NCI-H2196 (cell line): ENCODE measurements around the gene MDGA2.

ENCODE experiments used
- DNase-seq: peaks from one replicate; lab custom pipeline; 2025; ENCODE audit not compliant: unreplicated experiment; lab: John Stamatoyannopoulos, UW

The MDGA2 gene

DNA sequence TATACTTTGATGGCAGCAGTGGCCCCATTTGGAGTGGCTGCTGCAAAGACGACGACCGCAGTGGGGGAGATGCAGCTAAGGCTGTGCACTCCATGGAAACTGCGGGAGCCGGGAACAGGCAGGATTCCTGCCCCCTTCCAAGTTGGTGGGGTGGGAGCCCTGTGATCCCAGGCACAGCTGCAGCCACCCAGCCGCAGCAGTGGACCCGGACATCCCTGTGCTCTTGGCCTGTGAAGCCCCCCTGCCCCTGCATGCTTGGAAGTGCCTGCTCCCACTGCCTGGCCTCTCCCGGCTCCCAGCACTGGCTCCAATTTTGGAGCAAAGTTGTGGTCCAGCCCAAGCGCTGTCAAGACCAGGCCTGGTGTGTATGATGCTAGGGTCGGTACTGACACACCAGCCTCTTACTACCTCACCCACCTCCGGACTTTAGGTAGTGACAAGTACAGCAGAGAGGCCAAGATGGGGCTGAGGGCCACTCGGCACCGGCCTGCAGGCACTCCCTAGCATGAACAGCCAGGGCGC lies 521.1 kb downstream of the MDGA2 start:
- DNase-seq = no peak

DNA sequence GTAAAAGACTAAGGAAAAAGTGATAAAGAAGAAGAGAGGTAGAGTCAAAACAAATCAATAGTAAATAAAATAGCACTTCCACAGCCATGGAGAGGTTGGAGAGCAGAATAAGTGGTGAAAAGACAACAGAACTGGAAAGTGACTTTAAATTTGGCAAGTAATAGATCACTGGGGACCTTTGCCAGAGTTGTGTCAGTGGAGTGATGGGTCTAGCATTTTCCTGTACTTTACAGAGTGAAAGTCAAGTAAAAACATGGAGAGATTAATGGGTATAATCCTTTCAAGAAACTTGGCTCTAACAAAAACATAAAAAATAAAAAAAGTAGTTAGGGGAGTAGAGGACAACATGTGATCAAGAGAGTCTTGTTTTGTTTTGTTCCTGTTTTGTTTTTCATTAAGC lies 521.7 kb downstream of the MDGA2 start:
- no peak for DNase-seq

GRCh38 chr14:47150267-47150666 lies 525.1 kb downstream of the MDGA2 start:
- DNase-seq = no peak

- no peak for DNase-seq
Observed at GRCh38 chr14:47149326-47149725, 526.1 kb downstream of the MDGA2 start.

- no peak for DNase-seq
Observed at GRCh38 chr14:47148686-47149085, 526.7 kb downstream of the MDGA2 start.

- DNase-seq = no peak
Observed at GRCh38 chr14:47120645-47121044, 554.8 kb downstream of the MDGA2 start.

GRCh38 chr14:47103771-47104170 lies 571.6 kb downstream of the MDGA2 start:
- DNase-seq = no peak

GRCh38 chr14:47102472-47102871 lies 572.9 kb downstream of the MDGA2 start:
- DNase-seq = no peak

DNA sequence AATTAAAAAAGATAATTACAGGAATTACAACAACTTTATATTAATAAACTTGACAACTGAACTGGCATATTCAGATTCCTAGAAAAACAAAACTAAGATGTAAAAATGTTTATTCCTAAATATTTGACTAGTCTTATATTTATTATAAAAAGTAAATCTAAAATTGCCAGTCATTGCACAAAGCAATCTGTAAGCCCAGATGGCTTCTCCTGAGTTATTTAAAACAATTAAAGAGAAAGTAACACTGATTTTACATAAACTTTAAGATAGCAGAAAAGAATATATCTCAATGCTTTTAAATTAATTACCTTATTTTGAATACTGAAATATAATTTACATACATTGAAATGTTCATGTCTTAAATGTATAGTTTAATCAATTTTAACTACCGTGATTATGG lies 589.7 kb downstream of the MDGA2 start:
- no peak for DNase-seq

- DNase-seq = no peak
Observed at GRCh38 chr14:47065326-47065725, 610.1 kb downstream of the MDGA2 start.

- no peak for DNase-seq
Observed at GRCh38 chr14:47060050-47060449, 615.4 kb downstream of the MDGA2 start.

- DNase-seq = no peak
Observed at GRCh38 chr14:47057364-47057763, 618.0 kb downstream of the MDGA2 start.

GRCh38 chr14:47044841-47045240 lies 630.6 kb downstream of the MDGA2 start:
- DNase-seq = no peak

DNA sequence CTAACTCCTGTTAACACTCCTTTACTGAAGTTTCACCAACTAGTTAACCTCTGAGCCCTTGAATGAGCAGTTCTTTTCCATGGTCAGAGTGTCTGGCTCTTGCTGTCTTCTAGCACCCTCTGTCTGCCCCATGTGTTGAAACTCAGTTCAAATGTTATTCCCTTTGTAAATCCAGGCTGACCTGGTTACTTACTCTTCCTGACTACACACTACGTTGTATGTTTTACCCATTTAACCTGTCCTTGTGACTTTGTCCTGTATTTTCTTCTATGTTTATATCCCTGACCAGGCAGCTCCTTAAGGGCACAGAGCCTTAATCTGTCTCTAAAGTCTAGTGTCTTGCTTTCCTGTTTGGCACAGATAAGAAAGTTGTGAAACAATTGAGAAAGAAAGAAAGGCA lies 634.9 kb downstream of the MDGA2 start:
- DNase-seq = no peak

DNA sequence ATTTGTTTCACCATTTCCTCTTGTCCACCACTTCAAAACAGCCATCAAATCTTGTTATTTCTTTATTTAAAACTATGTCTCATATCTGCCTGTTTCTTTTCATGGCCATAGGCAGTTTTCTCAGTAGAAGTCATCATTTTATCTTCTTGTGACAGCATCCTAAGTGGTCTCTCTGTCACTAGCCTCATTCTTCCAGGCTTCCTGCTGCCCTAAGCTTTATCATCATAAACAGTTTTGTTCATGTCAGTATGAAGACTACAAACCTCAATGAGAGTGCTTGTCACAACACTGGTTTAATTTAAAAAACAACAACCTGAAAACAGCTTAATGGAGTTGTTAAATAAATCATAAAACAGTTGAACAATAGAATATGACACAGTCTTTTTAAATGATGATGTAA lies 636.1 kb downstream of the MDGA2 start:
- no peak for DNase-seq

GRCh38 chr14:47022721-47023120 lies 652.7 kb downstream of the MDGA2 start:
- DNase-seq = no peak

- no peak for DNase-seq
Observed at GRCh38 chr14:47020500-47020899, 654.9 kb downstream of the MDGA2 start.

- DNase-seq = no peak
Observed at GRCh38 chr14:47012533-47013280, 662.7 kb downstream of the MDGA2 start.

GRCh38 chr14:47009615-47010014 lies 665.8 kb downstream of the MDGA2 start:
- DNase-seq = no peak

DNA sequence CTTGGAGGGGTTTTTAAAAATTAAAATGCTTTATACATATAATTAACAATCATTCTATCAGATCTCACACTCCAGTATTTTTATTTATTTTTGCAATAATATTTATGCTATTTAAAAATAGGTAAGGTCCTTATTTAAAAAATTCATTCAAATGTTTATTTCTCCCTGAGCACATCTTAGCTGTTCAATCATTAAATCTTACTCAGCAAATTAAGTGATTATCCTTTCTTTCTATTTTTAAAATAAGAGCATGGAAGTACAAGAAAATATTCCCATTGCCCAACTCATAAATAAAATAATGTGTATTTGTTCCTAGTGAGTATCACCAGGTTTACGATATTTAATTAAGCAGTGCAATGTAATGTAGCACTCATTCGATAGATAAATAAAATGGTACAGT lies 666.7 kb downstream of the MDGA2 start:
- no peak for DNase-seq

DNA sequence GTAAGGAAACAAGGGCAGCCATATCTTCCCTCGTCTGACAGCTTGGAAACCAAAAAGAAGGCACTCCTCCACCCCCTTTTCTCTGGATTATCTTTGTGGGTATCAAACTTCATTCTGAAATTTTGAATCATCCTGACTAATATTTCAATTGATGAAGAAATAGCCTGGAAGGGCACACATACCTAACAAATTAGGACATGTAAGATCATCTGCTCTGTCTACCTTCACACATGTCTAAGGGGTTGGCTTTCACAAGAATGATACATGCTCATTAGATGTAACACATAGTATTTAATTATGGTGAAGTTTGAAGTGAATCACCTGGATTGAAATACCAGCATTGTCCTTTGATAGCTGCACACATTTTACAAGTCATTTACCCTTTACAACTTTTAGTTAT lies 675.7 kb downstream of the MDGA2 start:
- no peak for DNase-seq

DNA sequence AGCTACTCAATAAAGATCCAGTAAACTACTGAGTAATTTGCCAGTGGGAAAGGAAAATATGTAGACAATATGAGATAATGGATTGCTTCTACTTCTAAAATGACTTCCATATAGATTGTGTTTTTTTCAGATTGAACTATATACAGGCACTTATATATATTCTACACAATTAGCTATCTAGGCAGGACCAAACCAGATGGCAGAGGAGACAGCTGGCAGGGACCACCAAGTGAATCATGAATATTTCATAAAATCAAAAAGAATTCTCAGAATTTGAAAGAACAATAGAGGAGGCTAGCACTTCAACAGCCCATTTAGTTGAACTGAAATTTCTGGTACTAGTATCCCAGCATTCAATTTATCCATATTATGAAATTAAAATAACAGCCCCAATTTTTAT lies 685.8 kb downstream of the MDGA2 start:
- DNase-seq = no peak

DNA sequence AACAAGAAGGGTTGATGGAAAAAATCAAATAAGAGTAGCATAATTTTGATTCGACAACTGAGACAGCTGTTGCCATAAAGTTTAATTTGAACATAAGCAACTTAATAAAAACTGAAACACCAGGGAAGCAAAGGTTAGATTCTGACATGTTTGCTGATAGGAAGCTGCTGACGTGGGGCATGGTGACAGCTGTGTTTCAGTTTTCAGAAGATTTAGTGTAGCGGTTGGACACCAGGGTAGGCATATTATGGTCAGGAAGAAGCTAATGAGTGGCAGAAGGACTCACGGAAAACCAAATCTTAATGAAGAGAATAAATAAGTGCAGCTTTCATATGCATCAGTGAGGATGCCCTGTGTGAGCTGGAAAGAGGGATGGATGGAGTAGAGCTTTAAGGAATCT lies 687.1 kb downstream of the MDGA2 start:
- DNase-seq = no peak
